CD14-positive monocyte (primary cell): ENCODE measurements around the gene CCDC170. TPM values are rescaled to one million over a fixed set of nuclear protein-coding genes. Genes with fewer than 3 reads are reported as not detected.

ENCODE experiments used
- DNase-seq, 3 donors: peaks; one replicate each; pipeline ENCODE4 v3.0.0-alpha.2; 2011 to 2022
- H2AFZ ChIP-seq: 2 replicates; pipeline ENCODE4 v1.6.0; 2012; ENCODE audit warnings: mild to moderate bottlenecking, low read depth, low read length, inconsistent platforms; ENCODE audit not compliant: insufficient read depth, poor library complexity, severe bottlenecking
- H3K27ac ChIP-seq, 2 donors: 1 replicate in 1 of 2; 2 replicates in 1 of 2; pipeline ENCODE4 v1.5.1; 2012 to 2013; ENCODE audit warnings: low read length in 2 of 2, control low read depth in 1 of 2, inconsistent platforms in 1 of 2, low read depth in 1 of 2, mild to moderate bottlenecking in 1 of 2
- H3K27me3 ChIP-seq, 2 donors: one replicate each; pipeline versions ENCODE4 v1.6.0 to v1.6.1; 2011 to 2013; ENCODE audit warnings: low read length in 2 of 2; ENCODE audit not compliant: control insufficient read depth in 2 of 2, insufficient read depth in 2 of 2
- H3K36me3 ChIP-seq, 2 donors: replicated peaks in 1 of 2; 1 replicate in 1 of 2; 2 replicates in 1 of 2; pipeline versions ENCODE4 v1.5.1 to v1.6.1; 2012 to 2013; ENCODE audit warnings: low read length in 2 of 2, control low read depth in 1 of 2, inconsistent platforms in 1 of 2, mild to moderate bottlenecking in 1 of 2; ENCODE audit not compliant: insufficient read depth in 2 of 2, control insufficient read depth in 1 of 2
- H3K4me1 ChIP-seq, 2 donors: 1 replicate in 1 of 2; 2 replicates in 1 of 2; pipeline versions ENCODE4 v1.5.1 to v1.6.1; 2012 to 2013; ENCODE audit warnings: low read length in 2 of 2, control low read depth in 1 of 2, inconsistent platforms in 1 of 2, mild to moderate bottlenecking in 1 of 2, moderate library complexity in 1 of 2; ENCODE audit not compliant: insufficient read depth in 2 of 2, control insufficient read depth in 1 of 2
- H3K4me2 ChIP-seq: replicated peaks from 2 replicates; pipeline ENCODE3; 2012; ENCODE audit warnings: low read length, moderate library complexity, mild to moderate bottlenecking; ENCODE audit not compliant: poor library complexity, severe bottlenecking; ENCODE audit errors: extremely low read depth
- H3K4me3 ChIP-seq, 3 experiments: fragments of 200-600 bp in 1 of 3; sonication (generic) in 1 of 3; replicated peaks in 1 of 3; 1 replicate in 2 of 3; 2 replicates in 1 of 3; pipeline ENCODE4 v1.5.1; 2011 to 2013; ENCODE audit warnings: low read length in 3 of 3, mild to moderate bottlenecking in 3 of 3, control low read depth in 2 of 3, low read depth in 2 of 3, inconsistent platforms in 1 of 3, moderate library complexity in 1 of 3
- H3K79me2 ChIP-seq: 2 replicates; pipeline ENCODE4 v1.6.0; 2012; ENCODE audit warnings: mild to moderate bottlenecking, control low read depth, inconsistent platforms, low read length, moderate library complexity; ENCODE audit not compliant: insufficient read depth
- H3K9ac ChIP-seq: 2 replicates; pipeline ENCODE4 v1.6.0; 2017; ENCODE audit warnings: low read length, mild to moderate bottlenecking; ENCODE audit not compliant: insufficient read depth, poor library complexity, severe bottlenecking
- H3K9me3 ChIP-seq, 2 donors: replicated peaks in 1 of 2; 1 replicate in 1 of 2; 2 replicates in 1 of 2; pipeline versions ENCODE4 v1.5.1 to v1.6.1; 2012 to 2013; ENCODE audit warnings: low read length in 2 of 2, control low read depth in 1 of 2; ENCODE audit not compliant: control insufficient read depth in 1 of 2, insufficient read depth in 1 of 2
- H4K20me1 ChIP-seq: 2 replicates; pipeline ENCODE4 v1.6.0; 2012; ENCODE audit warnings: mild to moderate bottlenecking, low read length, control low read depth, moderate library complexity; ENCODE audit not compliant: insufficient read depth
- H3K27ac Mint-ChIP-seq, 7 donors: one replicate each; pipeline ENCODE4 v1.8.0; 2020; ENCODE audit warnings: mild to moderate bottlenecking in 7 of 7, mixed read lengths in 7 of 7, moderate library complexity in 6 of 7, inconsistent platforms in 2 of 7
- H3K27me3 Mint-ChIP-seq, 3 donors: one replicate each; pipeline ENCODE4 v1.8.0; 2021 to 2022; ENCODE audit warnings: low read depth in 3 of 3, mild to moderate bottlenecking in 3 of 3, mixed read lengths in 3 of 3, moderate library complexity in 3 of 3, inconsistent platforms in 1 of 3
- H3K36me3 Mint-ChIP-seq, 2 donors: one replicate each; pipeline ENCODE4 v1.8.0; 2020; ENCODE audit warnings: mixed read lengths in 2 of 2, inconsistent platforms in 1 of 2, mild to moderate bottlenecking in 1 of 2
- H3K4me1 Mint-ChIP-seq: one replicate; pipeline ENCODE4 v1.8.0; 2020; ENCODE audit warnings: mild to moderate bottlenecking, mixed read lengths
- H3K4me3 Mint-ChIP-seq, 2 donors: one replicate each; pipeline ENCODE4 v1.8.0; 2020; ENCODE audit warnings: mild to moderate bottlenecking in 2 of 2, mixed read lengths in 2 of 2, moderate library complexity in 1 of 2
- H3K9me3 Mint-ChIP-seq, 7 donors: one replicate each; pipeline ENCODE4 v1.8.0; 2020 to 2022; ENCODE audit warnings: mixed read lengths in 7 of 7, mild to moderate bottlenecking in 6 of 7, moderate library complexity in 6 of 7, inconsistent platforms in 2 of 7
- WGBS: methylation state at CpG from one replicate; pipeline ENCODE4 v1.1.5; 2013; ENCODE audit warnings: missing lambda C conversion rate; ENCODE audit not compliant: insufficient coverage; 5-methylcytosine and 5-hydroxymethylcytosine counted together
- intact Hi-C, 2 donors: fragments of 100-400 bp; cut with micrococcal nuclease; formaldehyde crosslinking; loops; one replicate each; pipeline versions ENCODE4 v1.15.0 to v1.15.1; 2023
- polyA plus RNA-seq, 3 donors: library from polyadenylated mRNA; depleted of rRNA in 1 of 3; unstranded in 2 of 3; stranded (reverse) in 1 of 3; fragments of 300-500 nt in 2 of 3; fragments of >200 nt in 1 of 3; fragmentation: Illumina TruSeq in 2 of 3; gene quantifications; 1 replicate in 2 of 3; 2 replicates in 1 of 3; pipeline ENCODE4 v1.2.3, GENCODE V29; 2012 to 2021
- TF ChIP-seq, protein P1 (sequence below): fragments of 200-600 bp; IDR thresholded peaks from one replicate; pipeline ENCODE4 v1.8.0; 2022; ENCODE audit warnings: antibody characterized with exemption, mild to moderate bottlenecking

The CCDC170 gene
- polyA plus RNA-seq, 3 donors: 4.2 to 7.0 (median 6.3) TPM

DNA sequence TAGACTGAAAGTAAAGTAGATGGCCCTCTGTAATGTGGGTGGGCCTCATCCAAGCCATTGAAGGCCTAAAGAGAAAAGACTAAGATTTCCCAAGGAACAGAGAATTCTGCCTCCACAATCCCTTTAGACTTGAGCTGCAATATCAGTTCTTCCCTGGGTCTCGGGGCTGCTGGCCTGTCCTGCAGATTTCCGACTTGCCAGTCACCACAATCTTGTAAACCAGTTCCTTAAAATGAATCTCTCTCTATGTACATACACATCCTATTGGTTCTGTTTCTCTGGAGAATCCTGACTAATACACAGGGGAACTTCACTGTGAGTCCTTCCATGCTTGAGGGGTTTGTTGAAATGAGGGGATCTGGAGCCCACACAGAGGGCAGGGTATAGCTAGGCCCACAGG is 12.9 kb downstream of the CCDC170 start:
- peaks cover 25% of the 10 kb centered on the region for H3K4me1 Mint-ChIP-seq
- intact Hi-C loops: no loop called here

DNA sequence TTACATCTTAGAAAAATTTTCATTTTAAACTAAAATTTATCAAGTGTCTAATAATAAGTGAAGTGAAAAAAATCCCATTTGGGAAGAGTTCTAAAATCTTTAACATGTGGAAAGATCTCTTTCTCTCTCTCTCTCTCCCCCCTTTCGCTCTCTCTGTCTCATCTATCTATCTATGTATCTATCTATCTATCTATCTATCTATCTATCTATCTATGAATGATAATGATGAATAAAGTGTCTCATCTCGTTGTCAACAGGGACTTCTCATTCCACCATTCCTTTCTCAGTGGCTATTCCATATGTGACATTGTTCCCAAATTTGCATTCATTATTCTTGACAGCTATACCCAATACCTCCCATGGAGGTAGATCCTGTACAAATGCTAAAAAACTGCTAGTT is 15.2 kb downstream of the CCDC170 start:
- Histone ChIP-seq H3K4me3 (no peak overlapping the region), H3K36me3 (no peaks in the 10 kb centered on the region), H3K4me2 (no peak overlapping the region), H3K4me1 (peaks cover 9 to 17% of the 10 kb centered on the region in 2 donors), H3K9me3 (no peaks in the 10 kb centered on the region), H2AFZ (no peak overlapping the region), H3K27ac (no peak overlapping the region), H4K20me1 (no peaks in the 10 kb centered on the region), H3K79me2 (no peaks in the 10 kb centered on the region), H3K27me3 (no peaks in the 10 kb centered on the region), H3K9ac (no peak overlapping the region)
- H3K36me3 Mint-ChIP-seq: peaks cover 0 to 8% of the 10 kb centered on the region in 2 donors
- WGBS: no CpG with 5 or more reads among the region's 2 CpGs
- TF ChIP-seq, protein P1, sequence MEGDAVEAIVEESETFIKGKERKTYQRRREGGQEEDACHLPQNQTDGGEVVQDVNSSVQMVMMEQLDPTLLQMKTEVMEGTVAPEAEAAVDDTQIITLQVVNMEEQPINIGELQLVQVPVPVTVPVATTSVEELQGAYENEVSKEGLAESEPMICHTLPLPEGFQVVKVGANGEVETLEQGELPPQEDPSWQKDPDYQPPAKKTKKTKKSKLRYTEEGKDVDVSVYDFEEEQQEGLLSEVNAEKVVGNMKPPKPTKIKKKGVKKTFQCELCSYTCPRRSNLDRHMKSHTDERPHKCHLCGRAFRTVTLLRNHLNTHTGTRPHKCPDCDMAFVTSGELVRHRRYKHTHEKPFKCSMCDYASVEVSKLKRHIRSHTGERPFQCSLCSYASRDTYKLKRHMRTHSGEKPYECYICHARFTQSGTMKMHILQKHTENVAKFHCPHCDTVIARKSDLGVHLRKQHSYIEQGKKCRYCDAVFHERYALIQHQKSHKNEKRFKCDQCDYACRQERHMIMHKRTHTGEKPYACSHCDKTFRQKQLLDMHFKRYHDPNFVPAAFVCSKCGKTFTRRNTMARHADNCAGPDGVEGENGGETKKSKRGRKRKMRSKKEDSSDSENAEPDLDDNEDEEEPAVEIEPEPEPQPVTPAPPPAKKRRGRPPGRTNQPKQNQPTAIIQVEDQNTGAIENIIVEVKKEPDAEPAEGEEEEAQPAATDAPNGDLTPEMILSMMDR: no peak
- H3K9me3 Mint-ChIP-seq: peaks cover 0 to 2% (median 0%) of the 10 kb centered on the region in 7 donors
- H3K4me1 Mint-ChIP-seq: peaks cover 16% of the 10 kb centered on the region
- peaks cover 0 to 2% (median 1%) of the 10 kb centered on the region in 3 donors for H3K27me3 Mint-ChIP-seq
- no peak for DNase-seq
- H3K27ac Mint-ChIP-seq: no peak overlapping the region
- intact Hi-C loops: no loop called here
- no peak overlapping the region for H3K4me3 Mint-ChIP-seq

More for the DNA sequence above, 12.9 kb downstream of the CCDC170 start:
- H3K27ac Mint-ChIP-seq: peak overlapping the region in 1 of 7 donors; percentile 43
- peak in 1 of 3 donors; percentile 22 for DNase-seq
- H3K4me3 Mint-ChIP-seq: no peak overlapping the region
- no peaks in the 10 kb centered on the region for H3K36me3 ChIP-seq
- TF ChIP-seq, protein P1: no peak
- H3K4me2 ChIP-seq: no peak overlapping the region
- H3K27me3 ChIP-seq: no peaks in the 10 kb centered on the region
- H3K27me3 Mint-ChIP-seq: peaks cover 0 to 1% (median 1%) of the 10 kb centered on the region in 3 donors
- H3K9me3 Mint-ChIP-seq: peaks cover 0 to 3% (median 0%) of the 10 kb centered on the region in 7 donors
- WGBS: no CpG with 5 or more reads among the region's 2 CpGs
- no peak overlapping the region for H2AFZ ChIP-seq
- H3K27ac ChIP-seq: peak overlapping the region in 1 of 2 donors; percentile 46
- H3K4me3 ChIP-seq: no peak overlapping the region
- H3K4me1 ChIP-seq: peaks cover 18 to 30% of the 10 kb centered on the region in 2 donors
- H4K20me1 ChIP-seq: no peaks in the 10 kb centered on the region
- H3K9ac ChIP-seq: no peak overlapping the region
- no peaks in the 10 kb centered on the region for H3K79me2 ChIP-seq
- H3K36me3 Mint-ChIP-seq: peaks cover 0 to 8% of the 10 kb centered on the region in 2 donors
- H3K9me3 ChIP-seq: no peaks in the 10 kb centered on the region
